Measurements from ENCODE around the gene IL17RA. TPM values are rescaled to one million over a fixed set of nuclear protein-coding genes. Genes with fewer than 3 reads are reported as not detected.

Gene IL17RA
- total RNA-seq, 1 donor from 2014 or later = 18.4 TPM

GRCh38 chr22:17105143-17106129, 20.6 kb downstream of the IL17RA start:
- no peaks in the 10 kb centered on the region for H3K27me3 Mint-ChIP-seq
- H3K9me3 Mint-ChIP-seq = no peaks in the 10 kb centered on the region
- DNase-seq = no peak
- no peak overlapping the region for H3K27ac Mint-ChIP-seq
- peak overlapping the region; percentile 76 for H3K4me3 Mint-ChIP-seq
- peaks cover 55% of the 10 kb centered on the region for H3K4me1 Mint-ChIP-seq
- intact Hi-C loops (cut with micrococcal nuclease) = no loop called here
- peaks cover 67% of the 10 kb centered on the region for H3K36me3 Mint-ChIP-seq (ENCODE audit: low read depth)

- Mint-ChIP-seq H3K27me3 (no peaks in the 10 kb centered on the region), H3K9me3 (no peaks in the 10 kb centered on the region), H3K36me3 (ENCODE audit: low read depth) (peaks cover 66% of the 10 kb centered on the region), H3K27ac (peak overlapping the region; percentile 72), H3K4me3 (peak overlapping the region; percentile 76), H3K4me1 (peaks cover 53% of the 10 kb centered on the region)
- intact Hi-C loops (cut with micrococcal nuclease) = no loop called here
- DNase-seq = no peak
Measured at GRCh38 chr22:17106161-17106784, 21.5 kb downstream of the IL17RA start.

DNA sequence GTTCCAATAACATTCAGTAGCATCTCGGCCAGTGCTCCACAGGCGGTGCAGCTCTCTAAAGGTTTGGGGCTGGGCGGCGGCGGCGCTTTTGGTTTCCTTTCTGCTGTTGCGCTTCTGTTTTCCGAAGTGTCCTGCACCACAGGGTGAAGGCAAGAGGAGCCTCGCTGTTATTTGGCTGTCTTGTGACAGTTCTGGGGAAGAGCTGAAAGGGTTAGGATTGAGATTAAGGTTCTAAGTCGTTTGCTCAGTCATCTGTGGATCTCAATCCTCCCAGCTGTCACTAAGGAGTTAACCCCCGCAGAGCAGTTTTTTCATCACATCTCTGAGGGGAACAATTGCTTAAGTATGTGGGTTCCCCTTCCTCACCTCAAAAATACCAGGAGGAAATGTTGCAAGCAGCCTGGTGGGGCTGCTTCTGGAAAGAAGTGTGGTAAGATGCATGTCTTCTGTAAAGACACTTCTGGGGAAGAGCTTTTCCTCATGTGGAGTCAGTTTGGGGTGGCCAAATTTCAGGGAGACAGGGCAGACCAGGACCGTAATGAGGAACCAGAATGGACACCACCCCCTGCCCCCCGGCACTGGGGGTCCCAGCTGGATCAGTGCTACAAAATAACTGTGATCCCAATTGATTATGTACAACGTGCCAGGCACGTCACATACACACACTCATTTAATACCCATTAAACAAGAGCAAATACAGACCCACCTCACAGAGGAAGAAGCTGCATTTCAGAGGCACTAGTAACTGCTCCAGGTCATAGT, 22.2 kb downstream of the IL17RA start:
- H3K27me3 Mint-ChIP-seq = no peaks in the 10 kb centered on the region
- H3K4me1 Mint-ChIP-seq = peaks cover 51% of the 10 kb centered on the region
- peak; percentile 84 for DNase-seq
- peak overlapping the region; percentile 76 for H3K4me3 Mint-ChIP-seq
- H3K27ac Mint-ChIP-seq = peak overlapping the region; percentile 72
- intact Hi-C loops (cut with micrococcal nuclease) = no loop called here
- peaks cover 64% of the 10 kb centered on the region for H3K36me3 Mint-ChIP-seq (ENCODE audit: low read depth)
- no peaks in the 10 kb centered on the region for H3K9me3 Mint-ChIP-seq

DNA sequence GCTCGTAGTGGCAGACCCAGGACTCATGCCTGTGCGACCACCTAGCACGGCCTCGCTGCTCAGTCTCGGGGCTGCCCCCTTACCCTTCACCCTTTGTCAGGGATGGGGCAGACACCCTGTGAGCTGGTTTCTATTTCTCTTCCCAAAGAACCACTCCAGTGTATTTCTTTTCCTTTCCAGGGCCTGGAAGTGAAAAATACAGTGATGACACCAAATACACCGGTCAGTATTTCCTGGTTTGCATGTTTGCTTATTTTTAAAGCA, 22.7 kb downstream of the IL17RA start:
- Mint-ChIP-seq H3K27me3 (no peaks in the 10 kb centered on the region), H3K4me3 (peak overlapping the region; percentile 76), H3K9me3 (no peaks in the 10 kb centered on the region), H3K4me1 (peaks cover 48% of the 10 kb centered on the region), H3K27ac (peak overlapping the region; percentile 72), H3K36me3 (ENCODE audit: low read depth) (peaks cover 63% of the 10 kb centered on the region)
- intact Hi-C loops (cut with micrococcal nuclease) = no loop called here
- DNase-seq = no peak

DNA sequence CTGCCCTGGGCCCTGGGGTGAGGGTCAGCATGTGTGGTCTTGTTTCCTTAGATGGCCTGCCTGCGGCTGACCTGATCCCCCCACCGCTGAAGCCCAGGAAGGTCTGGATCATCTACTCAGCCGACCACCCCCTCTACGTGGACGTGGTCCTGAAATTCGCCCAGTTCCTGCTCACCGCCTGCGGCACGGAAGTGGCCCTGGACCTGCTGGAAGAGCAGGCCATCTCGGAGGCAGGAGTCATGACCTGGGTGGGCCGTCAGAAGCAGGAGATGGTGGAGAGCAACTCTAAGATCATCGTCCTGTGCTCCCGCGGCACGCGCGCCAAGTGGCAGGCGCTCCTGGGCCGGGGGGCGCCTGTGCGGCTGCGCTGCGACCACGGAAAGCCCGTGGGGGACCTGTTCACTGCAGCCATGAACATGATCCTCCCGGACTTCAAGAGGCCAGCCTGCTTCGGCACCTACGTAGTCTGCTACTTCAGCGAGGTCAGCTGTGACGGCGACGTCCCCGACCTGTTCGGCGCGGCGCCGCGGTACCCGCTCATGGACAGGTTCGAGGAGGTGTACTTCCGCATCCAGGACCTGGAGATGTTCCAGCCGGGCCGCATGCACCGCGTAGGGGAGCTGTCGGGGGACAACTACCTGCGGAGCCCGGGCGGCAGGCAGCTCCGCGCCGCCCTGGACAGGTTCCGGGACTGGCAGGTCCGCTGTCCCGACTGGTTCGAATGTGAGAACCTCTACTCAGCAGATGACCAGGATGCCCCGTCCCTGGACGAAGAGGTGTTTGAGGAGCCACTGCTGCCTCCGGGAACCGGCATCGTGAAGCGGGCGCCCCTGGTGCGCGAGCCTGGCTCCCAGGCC, 23.7 kb downstream of the IL17RA start:
- peaks cover 48% of the 10 kb centered on the region for H3K4me1 Mint-ChIP-seq

GRCh38 chr22:17109113-17109865, 24.5 kb downstream of the IL17RA start:
- no peaks in the 10 kb centered on the region for H3K9me3 Mint-ChIP-seq
- H3K36me3 Mint-ChIP-seq (ENCODE audit: low read depth) = peaks cover 63% of the 10 kb centered on the region
- no peak for DNase-seq
- H3K27ac Mint-ChIP-seq = no peak overlapping the region
- intact Hi-C loops (cut with micrococcal nuclease) = no loop called here
- H3K4me1 Mint-ChIP-seq = peaks cover 50% of the 10 kb centered on the region
- no peaks in the 10 kb centered on the region for H3K27me3 Mint-ChIP-seq
- no peak overlapping the region for H3K4me3 Mint-ChIP-seq

More for the DNA sequence above, 23.7 kb downstream of the IL17RA start:
- intact Hi-C loops (cut with micrococcal nuclease) = no loop called here
- no peaks in the 10 kb centered on the region for H3K27me3 Mint-ChIP-seq
- peaks cover 62% of the 10 kb centered on the region for H3K36me3 Mint-ChIP-seq (ENCODE audit: low read depth)
- no peak overlapping the region for H3K27ac Mint-ChIP-seq
- H3K4me3 Mint-ChIP-seq = no peak overlapping the region
- DNase-seq = no peak
- H3K9me3 Mint-ChIP-seq = no peaks in the 10 kb centered on the region

DNA sequence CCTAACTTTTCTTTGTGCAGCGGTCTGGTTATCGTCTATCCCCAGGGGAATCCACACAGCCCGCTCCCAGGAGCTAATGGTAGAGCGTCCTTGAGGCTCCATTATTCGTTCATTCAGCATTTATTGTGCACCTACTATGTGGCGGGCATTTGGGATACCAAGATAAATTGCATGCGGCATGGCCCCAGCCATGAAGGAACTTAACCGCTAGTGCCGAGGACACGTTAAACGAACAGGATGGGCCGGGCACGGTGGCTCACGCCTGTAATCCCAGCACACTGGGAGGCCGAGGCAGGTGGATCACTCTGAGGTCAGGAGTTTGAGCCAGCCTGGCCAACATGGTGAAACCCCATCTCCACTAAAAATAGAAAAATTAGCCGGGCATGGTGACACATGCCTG, 25.2 kb downstream of the IL17RA start:
- intact Hi-C loops (cut with micrococcal nuclease) = no loop called here
- no peak for DNase-seq
- Mint-ChIP-seq H3K27ac (no peak overlapping the region), H3K4me1 (peaks cover 48% of the 10 kb centered on the region), H3K9me3 (no peaks in the 10 kb centered on the region), H3K36me3 (ENCODE audit: low read depth) (peaks cover 59% of the 10 kb centered on the region), H3K4me3 (no peak overlapping the region), H3K27me3 (no peaks in the 10 kb centered on the region)

DNA sequence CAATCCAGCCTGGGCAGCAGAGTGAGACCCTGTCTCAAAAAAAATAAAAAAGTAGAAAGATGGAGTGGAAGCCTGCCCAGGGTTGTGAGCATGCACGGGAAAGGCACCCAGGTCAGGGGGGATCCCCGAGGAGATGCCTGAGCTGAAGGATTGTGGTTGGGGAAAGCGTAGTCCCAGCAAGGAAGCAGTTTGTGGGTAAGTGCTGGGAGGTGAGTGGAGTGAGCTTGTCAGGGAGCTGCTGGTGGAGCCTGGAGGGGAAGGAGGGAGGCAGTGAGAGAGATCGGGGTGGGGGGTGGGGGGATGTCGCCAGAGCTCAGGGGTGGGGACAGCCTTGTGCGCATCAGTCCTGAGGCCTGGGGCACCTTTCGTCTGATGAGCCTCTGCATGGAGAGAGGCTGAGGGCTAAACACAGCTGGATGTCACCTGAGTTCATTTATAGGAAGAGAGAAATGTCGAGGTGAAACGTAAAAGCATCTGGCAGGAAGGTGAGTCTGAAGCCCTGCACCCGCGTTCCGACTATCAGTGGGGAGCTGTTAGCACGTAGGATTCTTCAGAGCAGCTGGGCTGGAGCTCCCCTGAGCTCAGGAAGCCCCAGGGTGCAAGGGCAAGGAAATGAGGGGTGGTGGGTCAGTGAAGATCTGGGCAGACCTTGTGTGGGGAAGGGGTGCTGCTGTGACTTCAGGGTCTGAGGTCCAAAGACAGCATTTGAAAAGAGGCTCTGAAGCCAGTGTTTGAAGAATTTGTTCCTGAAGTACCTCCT, 26.2 kb downstream of the IL17RA start:
- H3K4me3 Mint-ChIP-seq = no peak overlapping the region
- intact Hi-C loops (cut with micrococcal nuclease) = no loop called here
- H3K27ac Mint-ChIP-seq = no peak overlapping the region
- no peak for DNase-seq
- no peaks in the 10 kb centered on the region for H3K27me3 Mint-ChIP-seq
- peaks cover 50% of the 10 kb centered on the region for H3K36me3 Mint-ChIP-seq (ENCODE audit: low read depth)
- H3K4me1 Mint-ChIP-seq = peaks cover 48% of the 10 kb centered on the region
- no peaks in the 10 kb centered on the region for H3K9me3 Mint-ChIP-seq

- DNase-seq = no peak
- Mint-ChIP-seq H3K4me1 (peaks cover 48% of the 10 kb centered on the region), H3K4me3 (no peak overlapping the region), H3K36me3 (ENCODE audit: low read depth) (peaks cover 40% of the 10 kb centered on the region), H3K27me3 (no peaks in the 10 kb centered on the region), H3K9me3 (no peaks in the 10 kb centered on the region), H3K27ac (peak overlapping the region; percentile 6)
- intact Hi-C loops (cut with micrococcal nuclease) = no loop called here
Measured at GRCh38 chr22:17112491-17113042, 27.8 kb downstream of the IL17RA start.

DNA sequence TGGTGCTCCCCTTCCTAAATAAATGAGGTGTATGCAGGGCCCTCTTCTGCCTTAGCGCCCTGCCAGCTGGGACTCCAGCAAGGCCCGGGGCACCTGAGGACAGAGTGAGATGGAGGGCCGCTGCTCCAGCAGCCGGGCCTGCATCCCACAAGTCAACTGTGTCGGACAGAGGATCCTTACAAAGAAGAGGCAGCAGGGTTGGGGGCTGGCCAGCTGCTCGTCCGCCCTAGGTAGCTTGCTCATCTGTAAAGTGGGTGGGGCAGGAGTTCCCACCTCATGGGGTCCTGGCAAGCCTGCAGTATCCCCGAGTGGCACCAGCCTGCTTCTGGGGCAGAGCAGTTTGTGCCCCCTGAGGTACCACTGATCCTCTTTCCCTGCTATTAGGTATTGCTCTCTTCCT, 28.8 kb downstream of the IL17RA start:
- Mint-ChIP-seq H3K27ac (no peak overlapping the region), H3K9me3 (no peaks in the 10 kb centered on the region), H3K4me3 (no peak overlapping the region), H3K27me3 (no peaks in the 10 kb centered on the region), H3K4me1 (peaks cover 55% of the 10 kb centered on the region), H3K36me3 (ENCODE audit: low read depth) (peaks cover 34% of the 10 kb centered on the region)
- intact Hi-C loops (cut with micrococcal nuclease) = no loop called here
- no peak for DNase-seq

DNA sequence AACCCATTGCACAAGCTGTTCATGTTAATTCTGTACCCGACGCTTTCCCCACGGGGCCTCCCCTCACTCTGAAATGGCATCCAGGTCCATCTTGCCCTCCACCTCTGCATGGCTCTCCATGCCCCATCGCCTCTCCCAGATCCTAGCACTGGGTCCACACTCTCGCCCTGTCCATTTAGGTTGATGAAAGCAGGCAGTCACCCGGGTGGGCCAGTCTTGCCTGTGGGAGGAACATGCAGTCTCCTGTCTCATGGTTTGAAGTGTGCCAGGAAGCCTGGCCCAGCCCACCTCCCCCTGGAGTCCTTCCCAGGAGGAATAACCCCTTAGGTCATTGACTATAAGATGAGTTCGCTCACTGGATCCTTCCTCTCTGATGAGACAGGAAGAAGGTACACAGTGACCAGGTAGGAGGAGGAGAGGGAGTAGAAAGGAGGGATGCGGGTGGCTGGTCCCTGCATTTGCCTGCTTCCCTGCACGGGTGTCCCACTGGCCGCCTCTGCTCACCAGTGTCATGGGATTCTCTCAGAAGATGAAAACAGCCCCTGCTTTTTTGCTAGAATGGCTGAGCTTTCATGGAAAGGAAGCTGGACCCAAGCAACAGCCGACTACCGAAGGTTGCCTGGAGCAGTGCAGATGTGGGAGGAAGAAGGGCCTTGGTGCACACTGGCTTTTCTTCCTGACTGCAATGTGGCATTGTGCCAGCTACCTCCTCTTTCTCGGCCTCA, 29.5 kb downstream of the IL17RA start:
- DNase-seq = no peak
- H3K27ac Mint-ChIP-seq = no peak overlapping the region
- no peak overlapping the region for H3K4me3 Mint-ChIP-seq
- H3K9me3 Mint-ChIP-seq = no peaks in the 10 kb centered on the region
- H3K36me3 Mint-ChIP-seq (ENCODE audit: low read depth) = peaks cover 33% of the 10 kb centered on the region
- peaks cover 4% of the 10 kb centered on the region for H3K27me3 Mint-ChIP-seq
- intact Hi-C loops (cut with micrococcal nuclease) = no loop called here
- peaks cover 61% of the 10 kb centered on the region for H3K4me1 Mint-ChIP-seq

- peaks cover 29% of the 10 kb centered on the region for H3K36me3 Mint-ChIP-seq (ENCODE audit: low read depth)
- DNase-seq = no peak
- no peaks in the 10 kb centered on the region for H3K9me3 Mint-ChIP-seq
- H3K4me3 Mint-ChIP-seq = no peak overlapping the region
- H3K27ac Mint-ChIP-seq = no peak overlapping the region
- intact Hi-C loops (cut with micrococcal nuclease) = no loop called here
- H3K4me1 Mint-ChIP-seq = peaks cover 61% of the 10 kb centered on the region
- H3K27me3 Mint-ChIP-seq = peaks cover 4% of the 10 kb centered on the region
Measured at GRCh38 chr22:17114898-17115235, 30.1 kb downstream of the IL17RA start.
